GM23338 (cell line): ENCODE measurements around the gene CBLN3. TPM values are rescaled to one million over a fixed set of nuclear protein-coding genes. Genes with fewer than 3 reads are reported as not detected.

Experiments
- POLR2AphosphoS5 ChIP-seq: IDR thresholded peaks from 2 replicates; pipeline ENCODE4 v1.6.1; 2016; ENCODE audit warnings: antibody characterized with exemption, low read depth
- ZNF114 ChIP-seq: fragments of 250-450 bp; sonication (Bioruptor Pico); IDR thresholded peaks from 2 replicates; pipeline ENCODE4 v1.5.0; 2020; ENCODE audit warnings: mild to moderate bottlenecking, moderate library complexity
- ZNF331 ChIP-seq: fragments of 250-450 bp; sonication (Bioruptor Pico); IDR thresholded peaks from 2 replicates; pipeline ENCODE4 v1.5.0; 2020; ENCODE audit warnings: low read depth, mild to moderate bottlenecking, moderate library complexity
- polyA plus RNA-seq: library from polyadenylated mRNA; unstranded; fragments of >200 nt; fragmentation: Nextera tagmentation; extraction: Ambion mirVana; gene quantifications from 2 replicates; pipeline ENCODE4 v1.2.1, GENCODE V29; 2016
- total RNA-seq: library from RNA; depleted of rRNA; stranded (reverse); fragments of >200 nt; shearing (Covaris generic); gene quantifications from 2 replicates; pipeline ENCODE4 v1.2.3, GENCODE V29; 2014
- TF ChIP-seq, protein P1 (sequence below): fragments of 250-450 bp; sonication (Bioruptor Pico); IDR thresholded peaks from 2 replicates; pipeline ENCODE4 v1.5.0; 2020; ENCODE audit warnings: mild to moderate bottlenecking, moderate library complexity
- TF ChIP-seq, protein P2 (sequence below): IDR thresholded peaks from 2 replicates; pipeline ENCODE4 v1.6.1; 2016; ENCODE audit warnings: antibody characterized with exemption
- TF ChIP-seq, protein P3 (sequence below), 2 experiments: fragments of 200-600 bp in 1 of 2; sonication (generic) in 1 of 2; conservative IDR thresholded peaks; 2 replicates each; pipeline versions ENCODE4 v1.5.1 to v1.6.1; 2016 to 2017; ENCODE audit warnings: antibody characterized with exemption in 2 of 2, low read depth in 2 of 2, mild to moderate bottlenecking in 2 of 2, moderate library complexity in 1 of 2

Gene CBLN3
- total and polyA plus RNA-seq, 2 experiments from 2014 or later = 0.07 to 0.19 TPM

DNA sequence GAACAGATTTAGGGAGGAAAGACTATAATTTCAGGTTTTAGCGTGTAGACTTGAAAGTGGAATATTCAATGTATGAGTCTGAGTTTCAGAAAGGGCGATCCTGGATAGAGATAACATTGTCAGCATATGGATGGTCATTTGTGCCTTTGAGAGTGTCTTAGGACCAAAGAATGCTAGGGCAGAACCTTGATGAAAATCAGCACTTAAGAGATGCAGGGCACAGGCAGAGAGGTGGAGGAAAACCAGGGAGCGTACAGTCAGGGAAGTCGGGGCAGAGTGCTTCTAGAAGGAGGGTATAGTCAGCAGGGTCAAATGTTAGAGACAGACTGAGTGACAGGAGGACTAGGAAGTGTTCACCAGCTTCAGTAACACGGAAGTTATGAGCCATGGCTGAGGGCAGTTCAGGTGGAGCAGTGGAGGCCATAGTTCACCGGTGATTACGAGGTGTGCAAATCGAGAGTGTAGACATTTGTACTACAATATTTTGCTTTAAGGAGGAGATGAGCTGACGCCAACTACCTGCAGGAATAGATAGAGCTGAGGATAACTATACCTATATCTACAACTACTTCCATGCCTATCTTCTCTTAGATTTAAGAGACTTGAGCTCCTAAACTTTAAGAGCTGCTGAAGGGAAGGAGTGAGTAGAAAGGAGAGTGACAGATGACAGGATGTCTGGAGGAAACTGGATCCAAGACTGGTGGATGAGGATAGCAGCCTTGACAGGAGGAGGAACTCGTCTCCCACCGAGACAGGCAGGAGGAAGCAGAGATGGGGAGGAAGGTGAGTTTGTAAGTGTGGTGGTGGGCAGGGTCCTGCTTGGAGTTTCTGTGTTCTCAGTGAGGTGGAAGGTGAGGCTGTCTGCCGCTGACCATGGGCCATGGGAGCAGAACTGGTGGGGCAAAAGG, 6.5 kb downstream of the CBLN3 start (continued):
- TF ChIP-seq, protein P1, sequence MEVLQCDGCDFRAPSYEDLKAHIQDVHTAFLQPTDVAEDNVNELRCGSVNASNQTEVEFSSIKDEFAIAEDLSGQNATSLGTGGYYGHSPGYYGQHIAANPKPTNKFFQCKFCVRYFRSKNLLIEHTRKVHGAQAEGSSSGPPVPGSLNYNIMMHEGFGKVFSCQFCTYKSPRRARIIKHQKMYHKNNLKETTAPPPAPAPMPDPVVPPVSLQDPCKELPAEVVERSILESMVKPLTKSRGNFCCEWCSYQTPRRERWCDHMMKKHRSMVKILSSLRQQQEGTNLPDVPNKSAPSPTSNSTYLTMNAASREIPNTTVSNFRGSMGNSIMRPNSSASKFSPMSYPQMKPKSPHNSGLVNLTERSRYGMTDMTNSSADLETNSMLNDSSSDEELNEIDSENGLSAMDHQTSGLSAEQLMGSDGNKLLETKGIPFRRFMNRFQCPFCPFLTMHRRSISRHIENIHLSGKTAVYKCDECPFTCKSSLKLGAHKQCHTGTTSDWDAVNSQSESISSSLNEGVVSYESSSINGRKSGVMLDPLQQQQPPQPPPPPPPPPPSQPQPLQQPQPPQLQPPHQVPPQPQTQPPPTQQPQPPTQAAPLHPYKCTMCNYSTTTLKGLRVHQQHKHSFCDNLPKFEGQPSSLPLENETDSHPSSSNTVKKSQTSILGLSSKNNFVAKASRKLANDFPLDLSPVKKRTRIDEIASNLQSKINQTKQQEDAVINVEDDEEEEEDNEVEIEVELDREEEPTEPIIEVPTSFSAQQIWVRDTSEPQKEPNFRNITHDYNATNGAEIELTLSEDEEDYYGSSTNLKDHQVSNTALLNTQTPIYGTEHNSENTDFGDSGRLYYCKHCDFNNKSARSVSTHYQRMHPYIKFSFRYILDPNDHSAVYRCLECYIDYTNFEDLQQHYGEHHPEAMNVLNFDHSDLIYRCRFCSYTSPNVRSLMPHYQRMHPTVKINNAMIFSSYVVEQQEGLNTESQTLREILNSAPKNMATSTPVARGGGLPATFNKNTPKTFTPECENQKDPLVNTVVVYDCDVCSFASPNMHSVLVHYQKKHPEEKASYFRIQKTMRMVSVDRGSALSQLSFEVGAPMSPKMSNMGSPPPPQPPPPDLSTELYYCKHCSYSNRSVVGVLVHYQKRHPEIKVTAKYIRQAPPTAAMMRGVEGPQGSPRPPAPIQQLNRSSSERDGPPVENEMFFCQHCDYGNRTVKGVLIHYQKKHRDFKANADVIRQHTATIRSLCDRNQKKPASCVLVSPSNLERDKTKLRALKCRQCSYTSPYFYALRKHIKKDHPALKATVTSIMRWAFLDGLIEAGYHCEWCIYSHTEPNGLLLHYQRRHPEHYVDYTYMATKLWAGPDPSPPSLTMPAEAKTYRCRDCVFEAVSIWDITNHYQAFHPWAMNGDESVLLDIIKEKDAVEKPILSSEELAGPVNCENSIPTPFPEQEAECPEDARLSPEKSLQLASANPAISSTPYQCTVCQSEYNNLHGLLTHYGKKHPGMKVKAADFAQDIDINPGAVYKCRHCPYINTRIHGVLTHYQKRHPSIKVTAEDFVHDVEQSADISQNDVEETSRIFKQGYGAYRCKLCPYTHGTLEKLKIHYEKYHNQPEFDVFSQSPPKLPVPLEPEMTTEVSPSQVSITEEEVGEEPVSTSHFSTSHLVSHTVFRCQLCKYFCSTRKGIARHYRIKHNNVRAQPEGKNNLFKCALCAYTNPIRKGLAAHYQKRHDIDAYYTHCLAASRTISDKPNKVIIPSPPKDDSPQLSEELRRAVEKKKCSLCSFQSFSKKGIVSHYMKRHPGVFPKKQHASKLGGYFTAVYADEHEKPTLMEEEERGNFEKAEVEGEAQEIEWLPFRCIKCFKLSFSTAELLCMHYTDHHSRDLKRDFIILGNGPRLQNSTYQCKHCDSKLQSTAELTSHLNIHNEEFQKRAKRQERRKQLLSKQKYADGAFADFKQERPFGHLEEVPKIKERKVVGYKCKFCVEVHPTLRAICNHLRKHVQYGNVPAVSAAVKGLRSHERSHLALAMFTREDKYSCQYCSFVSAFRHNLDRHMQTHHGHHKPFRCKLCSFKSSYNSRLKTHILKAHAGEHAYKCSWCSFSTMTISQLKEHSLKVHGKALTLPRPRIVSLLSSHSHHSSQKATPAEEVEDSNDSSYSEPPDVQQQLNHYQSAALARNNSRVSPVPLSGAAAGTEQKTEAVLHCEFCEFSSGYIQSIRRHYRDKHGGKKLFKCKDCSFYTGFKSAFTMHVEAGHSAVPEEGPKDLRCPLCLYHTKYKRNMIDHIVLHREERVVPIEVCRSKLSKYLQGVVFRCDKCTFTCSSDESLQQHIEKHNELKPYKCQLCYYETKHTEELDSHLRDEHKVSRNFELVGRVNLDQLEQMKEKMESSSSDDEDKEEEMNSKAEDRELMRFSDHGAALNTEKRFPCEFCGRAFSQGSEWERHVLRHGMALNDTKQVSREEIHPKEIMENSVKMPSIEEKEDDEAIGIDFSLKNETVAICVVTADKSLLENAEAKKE (CRISPR knock-in tag) = no peak
- TF ChIP-seq ZNF331 (CRISPR knock-in tag) (no peak), ZNF114 (CRISPR knock-in tag) (no peak), POLR2AphosphoS5 (no peak)
- TF ChIP-seq, protein P2, sequence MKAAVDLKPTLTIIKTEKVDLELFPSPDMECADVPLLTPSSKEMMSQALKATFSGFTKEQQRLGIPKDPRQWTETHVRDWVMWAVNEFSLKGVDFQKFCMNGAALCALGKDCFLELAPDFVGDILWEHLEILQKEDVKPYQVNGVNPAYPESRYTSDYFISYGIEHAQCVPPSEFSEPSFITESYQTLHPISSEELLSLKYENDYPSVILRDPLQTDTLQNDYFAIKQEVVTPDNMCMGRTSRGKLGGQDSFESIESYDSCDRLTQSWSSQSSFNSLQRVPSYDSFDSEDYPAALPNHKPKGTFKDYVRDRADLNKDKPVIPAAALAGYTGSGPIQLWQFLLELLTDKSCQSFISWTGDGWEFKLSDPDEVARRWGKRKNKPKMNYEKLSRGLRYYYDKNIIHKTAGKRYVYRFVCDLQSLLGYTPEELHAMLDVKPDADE = no peak
- TF ChIP-seq, protein P3, sequence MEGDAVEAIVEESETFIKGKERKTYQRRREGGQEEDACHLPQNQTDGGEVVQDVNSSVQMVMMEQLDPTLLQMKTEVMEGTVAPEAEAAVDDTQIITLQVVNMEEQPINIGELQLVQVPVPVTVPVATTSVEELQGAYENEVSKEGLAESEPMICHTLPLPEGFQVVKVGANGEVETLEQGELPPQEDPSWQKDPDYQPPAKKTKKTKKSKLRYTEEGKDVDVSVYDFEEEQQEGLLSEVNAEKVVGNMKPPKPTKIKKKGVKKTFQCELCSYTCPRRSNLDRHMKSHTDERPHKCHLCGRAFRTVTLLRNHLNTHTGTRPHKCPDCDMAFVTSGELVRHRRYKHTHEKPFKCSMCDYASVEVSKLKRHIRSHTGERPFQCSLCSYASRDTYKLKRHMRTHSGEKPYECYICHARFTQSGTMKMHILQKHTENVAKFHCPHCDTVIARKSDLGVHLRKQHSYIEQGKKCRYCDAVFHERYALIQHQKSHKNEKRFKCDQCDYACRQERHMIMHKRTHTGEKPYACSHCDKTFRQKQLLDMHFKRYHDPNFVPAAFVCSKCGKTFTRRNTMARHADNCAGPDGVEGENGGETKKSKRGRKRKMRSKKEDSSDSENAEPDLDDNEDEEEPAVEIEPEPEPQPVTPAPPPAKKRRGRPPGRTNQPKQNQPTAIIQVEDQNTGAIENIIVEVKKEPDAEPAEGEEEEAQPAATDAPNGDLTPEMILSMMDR (conservative IDR thresholded peaks at IDR 0.05; ENCODE audit: low read depth in 2 of 2) = no peak
